NCI-H2029 treated with DMSO at 0.1 percent for 48 hours (cell line): ENCODE data around the gene OCIAD1.
"Not testable (repeated sequence)": the region's sequence is repeated elsewhere in the genome, so short reads cannot be mapped to it uniquely, and the experiment has no call there.

Source experiments
- DNase-seq: peaks from one replicate; lab custom pipeline; 2025; lab: John Stamatoyannopoulos, UW

OCIAD1 gene, protein sequence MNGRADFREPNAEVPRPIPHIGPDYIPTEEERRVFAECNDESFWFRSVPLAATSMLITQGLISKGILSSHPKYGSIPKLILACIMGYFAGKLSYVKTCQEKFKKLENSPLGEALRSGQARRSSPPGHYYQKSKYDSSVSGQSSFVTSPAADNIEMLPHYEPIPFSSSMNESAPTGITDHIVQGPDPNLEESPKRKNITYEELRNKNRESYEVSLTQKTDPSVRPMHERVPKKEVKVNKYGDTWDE

DNA sequence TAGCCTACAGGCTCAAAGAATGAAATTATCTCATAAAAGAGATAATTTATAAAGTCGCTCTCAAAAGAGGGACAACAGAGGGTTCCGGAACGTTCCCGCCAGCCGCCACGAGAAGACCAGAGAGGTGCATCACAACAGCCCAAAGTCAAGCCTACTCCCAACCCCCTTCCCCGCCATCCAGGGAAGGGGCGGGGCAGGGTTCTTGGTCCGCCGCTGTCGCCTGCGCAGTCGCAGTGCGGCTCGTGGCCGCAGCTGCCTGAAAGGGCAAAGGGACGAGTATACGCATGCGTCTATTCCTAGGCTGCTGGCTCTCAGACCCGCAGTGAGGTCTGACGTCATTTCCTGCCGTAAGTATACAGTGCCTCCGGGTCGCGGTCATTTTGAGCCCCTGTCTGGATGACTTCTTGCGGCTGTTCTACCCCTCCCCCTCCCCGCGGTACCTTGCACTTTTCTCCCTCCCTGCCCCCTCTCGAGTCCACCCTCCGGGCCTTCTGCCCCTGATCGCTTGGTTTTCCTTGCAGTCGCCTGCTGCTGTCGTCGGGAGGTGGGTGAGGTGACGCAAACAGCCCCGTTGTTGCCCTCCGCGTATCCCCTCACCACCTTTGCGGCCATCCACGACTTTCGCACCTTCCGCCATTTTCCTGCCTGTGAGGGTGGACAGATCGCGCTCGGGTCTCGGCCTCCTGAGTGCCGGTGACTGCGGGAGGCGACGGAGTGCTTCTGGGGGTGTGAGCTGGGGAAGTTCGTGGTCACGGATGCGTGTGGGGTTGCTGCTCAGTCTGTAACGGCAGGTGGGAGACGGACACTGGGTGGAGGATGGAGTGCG, at the start of gene OCIAD1:
TSS of gene OCIAD1 (plus strand) at position 383 of the 826 bp plus-strand sequence. CDS start 1,537 bp downstream, outside the sequence.
- DNase-seq, result peak; percentile 94

DNA sequence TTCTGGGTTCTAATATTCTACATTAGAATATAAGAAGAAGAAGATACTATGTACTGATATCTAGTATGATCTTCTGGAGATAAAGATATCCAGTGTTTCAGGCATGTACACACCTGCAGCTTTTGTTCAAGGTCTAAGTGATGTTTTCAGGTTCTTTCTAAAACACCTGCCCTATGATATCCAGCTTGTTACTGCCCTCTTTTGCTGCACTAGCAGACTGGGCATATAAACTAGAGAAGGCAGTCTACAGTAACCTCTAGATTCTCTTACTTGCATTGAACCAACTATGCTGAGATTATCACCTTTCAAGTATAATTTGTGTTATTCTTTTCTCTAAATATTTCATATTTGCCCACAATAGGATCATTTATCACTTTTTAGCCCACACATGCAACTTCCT, 48.9 kb upstream of the OCIAD1 start:
- DNase-seq, result no peak

DNA sequence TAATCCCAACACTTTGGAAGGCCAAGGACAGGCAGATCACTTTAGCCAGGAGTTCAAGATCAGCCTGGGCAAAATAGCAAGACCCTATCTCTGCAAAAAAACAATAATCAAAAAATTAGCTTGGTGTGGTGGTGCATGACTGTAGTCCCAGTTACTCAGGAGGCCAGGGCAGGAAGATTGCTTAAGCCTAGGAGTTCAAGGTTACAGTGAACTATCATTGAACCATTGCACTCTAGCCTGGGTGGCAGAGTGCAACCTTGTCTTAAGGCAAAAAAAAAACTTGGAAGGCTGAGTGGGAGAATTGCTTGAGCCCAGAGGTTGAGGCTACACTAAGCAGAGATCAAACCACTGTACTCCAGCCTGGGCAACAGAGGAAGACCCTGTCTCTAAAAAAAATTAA, 45.6 kb upstream of the OCIAD1 start:
- no peak for DNase-seq

DNA sequence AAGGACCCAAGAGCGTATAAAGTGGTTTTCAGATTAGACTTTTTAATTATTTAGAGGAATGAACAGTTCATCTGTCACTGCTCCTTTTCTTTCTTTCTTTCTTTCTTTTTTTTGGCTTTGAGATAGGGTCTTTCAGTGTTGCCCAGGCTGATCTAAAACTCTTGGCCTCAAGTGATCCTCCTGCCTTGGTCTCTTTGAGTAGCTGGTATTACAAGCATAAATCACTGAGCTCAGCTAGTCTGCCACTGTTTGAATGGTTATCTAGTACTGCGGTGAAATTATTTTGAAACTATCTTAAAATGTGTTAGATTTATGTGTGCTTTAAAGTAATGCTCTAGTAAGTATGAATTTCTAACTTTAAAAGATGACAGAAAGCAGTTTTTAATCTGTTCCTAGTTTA, 44.3 kb upstream of the OCIAD1 start:
- no peak for DNase-seq

DNA sequence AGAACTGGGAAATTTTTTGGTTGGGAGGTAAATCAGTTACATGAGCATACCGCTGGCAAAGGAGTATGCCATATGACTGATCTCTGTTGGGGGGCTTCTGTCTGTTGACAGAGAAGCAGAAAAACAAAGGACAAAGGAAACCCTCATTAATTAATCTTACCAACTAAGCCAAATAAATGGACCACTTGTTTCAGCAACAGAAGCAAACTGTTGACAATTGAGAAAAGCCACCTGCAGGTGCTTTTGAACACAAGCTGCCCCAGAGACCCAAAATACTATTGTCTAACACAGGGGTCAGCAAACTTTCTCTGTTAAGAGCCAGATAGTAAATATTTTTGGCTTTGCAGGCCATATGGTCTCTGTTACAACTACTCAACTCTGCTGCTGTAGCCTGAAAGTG, 43.8 kb upstream of the OCIAD1 start:
- DNase-seq, result no peak

DNA sequence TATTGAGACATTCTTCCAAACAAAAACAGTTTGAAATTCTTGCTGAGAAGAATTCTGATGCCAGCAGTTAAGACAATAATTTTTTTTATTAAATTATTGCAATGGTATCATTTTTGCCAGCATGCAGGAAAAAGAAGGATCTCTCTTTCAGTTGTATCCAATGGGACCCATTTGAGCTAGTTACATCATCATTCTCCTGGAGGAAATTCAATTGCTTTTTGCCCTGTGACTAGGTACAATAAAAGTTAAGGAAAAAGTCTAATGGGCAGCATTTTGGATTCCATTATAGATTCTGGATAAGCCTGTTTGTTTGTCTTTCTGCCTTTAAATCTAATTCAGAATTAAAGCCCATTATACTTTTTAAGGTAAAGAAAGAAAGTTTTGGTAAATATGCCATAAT, 40.3 kb upstream of the OCIAD1 start:
- no peak for DNase-seq

DNA sequence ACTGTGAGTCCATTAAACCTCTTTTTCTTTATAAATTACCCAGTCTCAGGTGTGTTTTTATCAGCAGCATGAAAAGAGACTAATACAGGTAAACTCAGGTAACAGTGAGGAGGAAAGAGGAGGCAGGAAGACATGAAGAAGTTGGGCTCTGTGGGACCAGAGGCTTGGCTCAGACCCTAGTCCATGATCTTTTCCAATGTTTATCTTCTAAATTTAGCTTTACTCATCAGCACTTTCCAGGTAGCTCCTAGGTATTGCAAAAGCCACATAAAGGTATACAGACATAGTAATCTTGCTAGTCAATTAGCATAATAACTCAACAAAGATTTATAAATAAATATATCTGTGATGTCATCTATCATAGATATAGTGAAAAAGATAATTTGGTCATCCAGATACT, 39.6 kb upstream of the OCIAD1 start:
- no peak for DNase-seq

DNA sequence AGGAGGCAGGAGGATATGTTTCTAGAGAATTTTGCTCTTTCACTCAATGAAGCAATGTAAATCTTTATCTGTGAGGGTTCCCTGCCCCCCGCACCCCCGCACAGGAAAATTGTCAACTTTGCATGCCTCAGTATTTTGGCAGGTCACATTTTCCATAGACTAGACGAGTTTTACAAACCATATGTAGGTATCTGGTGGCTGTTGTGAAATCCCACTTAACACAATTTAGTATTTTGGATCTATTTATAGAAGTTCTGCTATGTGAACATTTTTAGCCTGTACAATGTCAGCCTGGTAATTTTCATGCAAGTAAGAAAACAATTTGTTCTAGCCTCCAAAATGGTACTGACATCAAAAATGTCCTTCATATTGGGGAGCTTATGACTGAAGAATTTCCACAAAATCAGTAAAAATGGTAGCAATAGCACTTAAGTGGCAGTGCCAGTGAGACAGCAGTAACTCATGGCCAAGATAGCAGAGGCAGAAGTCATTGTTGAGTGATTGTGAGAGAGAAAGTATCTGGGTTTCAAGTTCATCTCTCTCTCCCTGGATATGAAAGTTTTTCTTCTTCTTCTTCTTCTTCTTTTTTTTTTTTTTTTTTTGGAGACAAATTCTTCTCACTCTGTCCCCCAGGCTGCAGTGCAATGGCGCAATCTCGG, 38.4 kb upstream of the OCIAD1 start:
- DNase-seq, result no peak

DNA sequence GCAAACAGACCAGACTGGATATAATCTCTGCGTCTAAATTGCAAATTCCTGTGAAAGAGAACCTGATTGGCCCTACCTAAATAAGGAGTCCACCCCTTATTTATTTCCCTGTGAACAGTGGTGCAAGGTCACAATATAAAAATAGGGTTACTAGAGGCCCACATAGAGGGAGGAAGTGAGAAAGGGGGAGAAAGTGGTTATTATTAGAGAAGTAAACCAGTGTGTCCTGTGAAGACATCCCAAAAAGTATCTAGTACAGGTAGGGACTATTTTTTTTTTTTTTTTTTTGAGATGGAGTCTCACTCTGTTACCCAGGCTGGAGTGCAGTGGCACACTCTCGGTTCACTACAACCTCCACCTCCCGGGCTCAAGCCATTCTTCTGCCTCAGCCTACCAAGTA, 35.8 kb upstream of the OCIAD1 start:
- no peak for DNase-seq

DNA sequence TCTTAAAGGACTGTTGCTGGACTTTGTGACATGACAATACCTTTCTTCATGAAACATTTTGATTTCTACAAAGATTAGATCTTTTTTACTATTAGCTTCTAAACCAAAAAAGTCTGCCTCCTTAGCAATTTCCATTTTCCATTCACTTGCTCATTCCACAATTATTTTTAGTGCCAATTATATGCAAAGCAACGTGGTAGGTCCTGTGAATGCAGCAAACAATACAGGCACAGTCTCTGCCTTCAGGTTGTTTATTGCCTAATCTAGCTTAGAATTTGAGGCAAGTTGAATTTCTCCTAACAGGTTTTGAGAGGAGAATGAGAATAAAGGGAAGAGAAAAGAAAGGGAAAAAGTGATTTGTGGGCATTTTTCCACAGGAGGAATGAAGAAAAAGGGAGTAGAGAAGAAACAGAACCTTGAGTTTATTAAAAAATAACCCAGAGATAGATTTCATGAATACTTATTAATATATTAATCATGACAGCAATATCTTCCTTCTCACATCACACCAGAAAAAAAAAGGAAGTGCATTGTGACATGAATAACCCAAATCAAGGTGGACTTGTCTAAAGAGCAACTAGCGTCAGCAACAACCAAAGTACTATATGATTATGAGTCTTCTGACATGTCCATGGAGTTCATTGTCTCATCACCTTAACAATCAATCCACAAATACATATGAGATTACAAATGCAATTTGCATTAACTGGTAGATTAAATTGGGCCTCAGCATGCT, 34.5 kb upstream of the OCIAD1 start:
- DNase-seq, result no peak

DNA sequence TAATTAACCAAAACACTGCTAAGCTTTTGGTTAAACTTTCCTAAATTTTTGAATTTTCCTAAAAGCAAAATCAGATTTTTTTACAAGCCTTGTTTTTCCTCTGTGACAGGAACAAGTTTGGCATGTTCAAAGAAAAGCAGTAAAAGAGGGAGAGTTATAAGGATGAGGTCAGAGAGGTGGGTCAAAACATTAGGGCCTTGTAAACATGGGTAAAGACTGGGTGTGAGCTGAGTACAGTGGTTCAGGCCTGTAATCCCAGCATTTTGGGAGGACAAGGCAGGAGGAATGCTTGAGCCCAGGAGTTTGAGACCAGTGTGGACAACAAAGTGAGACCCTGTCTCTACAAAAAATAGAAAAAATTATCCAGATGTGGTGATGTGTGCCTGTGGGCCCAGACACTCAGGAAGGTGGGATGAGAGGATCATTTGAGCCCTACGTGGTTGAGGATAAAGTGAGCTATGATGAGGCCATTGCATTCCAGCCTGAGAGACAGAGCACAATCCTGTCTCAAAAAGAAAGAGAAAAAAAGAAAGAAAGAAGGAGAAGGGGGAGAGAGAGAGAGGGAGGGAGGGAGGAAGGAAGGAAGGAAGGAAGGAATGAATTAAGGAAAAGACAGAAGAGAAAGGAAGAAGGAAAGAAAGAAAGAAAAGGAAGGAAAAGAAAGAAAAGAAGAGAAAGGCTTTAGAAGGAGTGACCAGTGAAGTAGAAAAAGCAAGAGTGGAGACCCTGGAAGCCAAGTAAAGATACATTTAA, 33.8 kb upstream of the OCIAD1 start:
- no peak for DNase-seq

DNA sequence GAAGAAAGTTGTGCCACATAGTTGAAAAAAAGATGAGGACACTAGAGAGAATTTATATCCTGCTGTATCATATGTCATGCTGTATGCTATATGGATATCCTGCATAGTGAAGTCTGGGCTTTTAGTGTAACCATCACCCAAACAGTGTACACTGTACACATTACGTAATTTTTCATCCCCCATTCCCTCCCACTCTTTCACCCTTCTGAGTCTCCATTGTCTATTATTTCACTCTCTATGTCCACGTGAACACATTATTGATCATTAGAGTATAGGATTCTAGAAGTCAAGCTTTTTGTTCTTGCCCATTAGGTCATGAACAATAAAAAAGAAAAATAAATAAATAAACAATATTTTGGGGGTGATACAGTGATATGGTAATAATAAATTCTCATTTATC, 32.8 kb upstream of the OCIAD1 start:
- no peak for DNase-seq

DNA sequence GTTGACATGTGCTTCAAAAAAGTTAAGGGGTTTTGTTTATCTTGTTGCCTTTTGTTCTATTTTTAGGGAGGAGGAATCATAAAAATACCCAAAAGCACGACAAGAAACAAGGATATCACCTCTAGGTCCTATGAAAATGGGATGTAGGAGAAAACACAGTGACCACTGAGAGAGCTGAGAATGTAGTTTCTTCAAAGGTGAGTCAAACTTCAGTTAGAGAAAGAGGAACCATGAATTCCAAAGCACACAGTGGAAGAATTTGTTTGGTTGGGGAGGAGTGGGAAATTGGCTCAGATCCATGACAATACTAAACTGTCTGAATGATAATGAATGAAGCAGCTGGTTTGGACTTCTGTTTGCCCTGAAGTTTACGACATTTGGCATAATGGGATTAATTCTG, 31.7 kb upstream of the OCIAD1 start:
- DNase-seq, result no peak

DNA sequence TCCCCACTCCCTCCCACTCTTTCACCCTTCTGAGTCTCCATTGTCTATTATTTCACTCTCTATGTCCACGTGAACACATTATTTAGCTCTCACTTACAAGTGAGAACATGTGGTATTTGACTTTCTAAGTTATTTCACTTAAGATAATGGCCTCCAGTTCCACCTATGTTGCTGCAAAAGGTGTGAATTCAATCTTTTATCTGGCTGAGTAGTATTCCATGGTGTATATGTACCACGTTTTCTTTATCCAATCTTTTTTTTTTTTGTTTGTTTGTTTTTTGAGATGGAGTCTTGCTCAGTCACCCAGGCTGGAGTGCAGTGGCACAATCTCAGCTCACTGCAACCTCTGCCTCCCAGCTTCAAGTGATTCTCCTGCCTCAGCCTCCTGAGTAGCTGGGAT, 30.7 kb upstream of the OCIAD1 start:
- DNase-seq, result not testable (repeated sequence)

DNA sequence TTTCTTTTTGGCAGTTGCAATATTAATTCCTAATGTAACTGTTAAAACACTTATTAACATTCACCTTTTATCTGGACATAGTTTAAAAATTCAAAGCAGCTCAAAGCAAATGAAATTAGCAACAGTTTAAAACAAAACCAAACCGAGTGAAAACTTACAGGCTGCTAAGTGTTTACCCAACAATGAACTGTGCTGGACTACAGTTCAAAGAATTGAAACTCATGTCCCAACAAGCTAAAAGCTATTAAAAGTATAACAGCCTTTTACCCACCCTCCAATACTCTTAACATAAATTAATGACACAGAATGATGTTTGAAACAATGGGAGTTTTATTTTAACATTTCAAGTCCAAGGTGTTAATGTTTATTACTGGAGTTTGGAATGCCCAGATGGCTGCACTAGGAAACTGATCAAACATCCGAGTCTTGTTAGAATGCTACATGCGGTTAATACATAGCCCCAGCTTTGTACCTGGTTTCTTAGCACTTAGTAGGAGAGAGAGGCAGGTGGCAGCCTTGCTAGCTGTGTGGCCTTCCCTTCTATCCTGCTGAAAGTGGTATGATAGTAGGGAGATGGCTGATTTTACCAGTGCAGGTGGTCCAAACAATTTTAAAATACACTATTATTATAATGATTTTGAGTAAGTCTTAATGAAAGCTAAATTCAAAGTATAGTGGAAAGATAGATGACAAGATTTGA, 29.7 kb upstream of the OCIAD1 start:
- no peak for DNase-seq

DNA sequence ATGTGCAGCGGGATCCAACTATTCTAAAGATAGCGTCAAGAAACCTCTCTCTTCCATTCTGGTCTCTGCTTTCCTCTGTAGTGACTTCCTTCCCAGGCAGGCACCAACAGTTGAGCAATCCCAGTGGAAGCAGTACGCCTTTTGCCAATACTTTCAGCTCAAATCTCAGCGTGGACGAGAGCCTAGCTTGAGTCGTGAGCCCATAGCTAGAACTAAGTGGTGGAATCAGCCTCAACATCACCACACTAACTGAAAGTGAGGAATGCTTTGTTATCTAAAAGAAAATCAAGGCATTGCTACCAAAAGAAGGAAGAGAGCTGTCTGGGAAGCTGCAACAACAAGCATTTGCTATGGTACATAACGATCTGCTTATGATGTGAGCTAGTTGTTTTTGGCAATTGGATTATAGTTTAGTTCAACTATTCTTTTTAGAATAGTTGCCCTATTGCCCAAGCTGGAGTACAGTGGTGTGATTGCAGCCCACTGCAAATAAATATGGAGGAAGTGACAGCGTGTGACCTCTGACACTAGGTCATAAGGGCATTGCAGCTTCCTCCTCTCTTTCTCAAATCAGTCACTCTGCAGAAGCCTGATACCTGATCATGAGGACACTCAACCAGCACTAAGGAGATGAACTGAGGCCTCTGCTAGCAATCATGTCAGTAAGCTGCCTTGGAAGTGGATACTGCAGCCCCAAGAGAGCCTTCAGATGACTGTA, 26.1 kb upstream of the OCIAD1 start:
- DNase-seq, result no peak

DNA sequence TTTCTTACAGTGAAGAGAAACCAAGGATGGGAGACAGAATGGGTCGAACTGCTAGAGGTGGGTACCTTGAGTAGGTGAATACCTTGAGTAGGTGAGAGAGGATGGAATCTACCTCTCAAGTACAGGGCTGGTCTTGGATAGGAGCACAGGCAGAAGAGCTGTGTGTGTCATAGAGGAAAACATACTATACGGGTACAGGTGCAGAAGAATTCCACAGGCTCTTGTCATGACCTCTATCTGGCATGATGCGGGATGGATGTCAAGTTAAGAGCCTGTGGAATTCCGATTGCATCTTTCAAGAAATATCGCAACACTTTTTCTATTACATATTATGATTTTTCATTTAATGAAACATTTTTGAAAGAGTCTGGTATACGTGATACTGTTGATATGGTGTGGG, 18.0 kb upstream of the OCIAD1 start:
- no peak for DNase-seq

DNA sequence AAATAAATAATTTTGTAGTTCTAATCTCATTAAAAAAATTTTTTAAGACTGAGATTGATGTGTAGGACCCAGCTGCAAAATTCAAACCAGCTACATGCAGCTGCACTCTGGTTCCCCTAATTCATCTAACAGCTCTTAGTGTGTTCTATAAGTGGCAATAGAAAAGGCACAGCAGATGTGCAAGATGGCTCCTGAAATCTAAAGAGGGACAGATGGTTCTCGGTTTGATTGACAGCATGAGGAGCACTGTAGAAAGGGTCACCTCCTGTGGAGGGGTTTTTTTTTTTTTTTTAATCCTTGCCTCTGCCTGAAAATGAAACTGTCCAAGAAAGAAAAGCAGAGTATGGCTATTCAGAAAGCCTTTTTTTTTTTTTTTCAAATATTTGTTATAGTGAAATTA, 16.9 kb upstream of the OCIAD1 start:
- DNase-seq, result no peak

DNA sequence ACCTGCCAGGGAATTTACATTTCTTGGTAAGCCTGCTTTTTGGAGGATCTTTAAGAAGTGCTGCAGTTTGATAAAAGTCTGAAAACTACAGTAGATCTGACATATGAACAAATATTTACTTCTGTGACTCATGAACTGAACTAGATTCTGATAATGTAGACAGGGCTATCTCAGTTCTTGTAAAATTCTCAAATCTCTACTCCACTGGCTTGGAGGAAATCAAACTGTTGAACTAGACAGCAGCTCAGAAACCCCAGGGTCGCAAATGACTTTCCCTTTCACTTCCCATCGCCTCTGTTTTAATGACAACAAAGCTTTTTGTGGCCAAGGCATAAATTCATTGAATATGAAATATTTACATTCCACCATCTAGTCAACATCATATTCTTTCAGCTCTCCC, 15.4 kb upstream of the OCIAD1 start:
- no peak for DNase-seq

DNA sequence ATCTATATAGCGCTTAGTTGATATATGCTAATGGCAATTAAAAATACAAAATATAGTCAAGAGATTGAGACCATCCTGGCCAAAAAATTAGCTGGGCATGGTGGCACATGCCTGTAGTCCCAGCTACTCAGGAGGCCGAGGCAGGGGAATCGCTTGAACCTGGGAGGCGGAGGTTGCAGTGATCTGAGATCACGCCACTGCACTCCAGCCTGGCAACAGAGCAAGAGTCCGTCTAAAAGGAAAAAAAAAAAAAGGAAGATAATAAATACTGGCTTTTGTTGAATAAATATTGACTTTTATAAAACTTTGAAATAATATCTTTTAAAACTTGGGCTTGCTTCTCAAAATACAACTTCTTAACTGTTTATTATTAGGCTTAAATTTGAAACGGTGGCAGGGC, 14.6 kb upstream of the OCIAD1 start:
- DNase-seq, result not testable (repeated sequence)
